Sigmoid colon (tissue), 4 donors: ENCODE data around the gene DHX15.

Experiments used
- CTCF ChIP-seq, 4 experiments: fragments of 450-650 bp in 3 of 4; fragments of 200-600 bp in 1 of 4; IDR thresholded peaks; one replicate each; pipeline ENCODE4 v1.5.1; 2016 to 2019; ENCODE audit warnings: antibody characterized with exemption in 4 of 4, mild to moderate bottlenecking in 3 of 4, moderate library complexity in 2 of 4
- POLR2AphosphoS5 ChIP-seq, 4 donors: sonication (generic); formaldehyde crosslinking; IDR thresholded peaks; one replicate each; pipeline ENCODE4 v1.6.1; 2017; ENCODE audit warnings: antibody characterized with exemption in 4 of 4

- TF ChIP-seq CTCF (IDR thresholded peaks at IDR 0.05), result no peak
- TF ChIP-seq POLR2AphosphoS5 (IDR thresholded peaks at IDR 0.05), result no peak
Observed at GRCh38 chr4:24574236-24574635, 10.1 kb downstream of the DHX15 start.
